T-cell (primary cell): ENCODE results near the gene SVOPL. TPM values are rescaled to one million over a fixed set of nuclear protein-coding genes. Genes with fewer than 3 reads are reported as not detected.

Experiments used
- ATAC-seq, 4 experiments: fragments of 200-7000 bp in 3 of 4; fragments of 150-1000 bp in 1 of 4; cut with Tn5 transposase; replicated peaks in 1 of 4; 1 replicate in 3 of 4; 2 replicates in 1 of 4; pipeline ENCODE4 v1.10.0; 2021; ENCODE audit warnings: moderate library complexity in 3 of 4, mild to moderate bottlenecking in 2 of 4, moderate number of reproducible peaks in 1 of 4
- CTCF ChIA-PET, 2 donors: fragments of 300-600 bp; sonication (Branson Sonifier 250); formaldehyde crosslinking; loops; one replicate each; lab custom pipeline; 2022; ENCODE audit warnings: antibody characterized with exemption in 2 of 2; lab: Charles Lee
- POLR2A ChIA-PET, 2 donors: fragments of 300-600 bp; sonication (Branson Sonifier 250); formaldehyde crosslinking; loops; one replicate each; lab custom pipeline; 2022; ENCODE audit warnings: antibody characterized with exemption in 2 of 2; lab: Charles Lee
- DNase-seq, 35 experiments: peaks; one replicate each; pipeline versions ENCODE4 v3.0.0 to v3.0.0-alpha.2; 2013 to 2023
- H3K27ac ChIP-seq: one replicate; pipeline ENCODE4 v1.5.1; 2013; ENCODE audit warnings: low read length
- H3K27me3 ChIP-seq, 2 experiments: replicated peaks in 1 of 2; 1 replicate in 1 of 2; 2 replicates in 1 of 2; pipeline versions ENCODE4 v1.6.1 to v1.7.0; 2013; ENCODE audit warnings: low read length in 1 of 2, mixed read lengths in 1 of 2; ENCODE audit not compliant: control insufficient read depth in 2 of 2, insufficient read depth in 2 of 2; ENCODE audit errors: extremely low read depth in 1 of 2
- H3K36me3 ChIP-seq, 2 donors: 1 replicate in 1 of 2; 2 replicates in 1 of 2; pipeline versions ENCODE4 v1.6.1 to v1.7.0; 2013; ENCODE audit warnings: low read length in 1 of 2; ENCODE audit not compliant: control insufficient read depth in 2 of 2, insufficient read depth in 1 of 2; ENCODE audit errors: extremely low read depth in 1 of 2
- H3K4me1 ChIP-seq, 2 experiments: 1 replicate in 1 of 2; 2 replicates in 1 of 2; pipeline versions ENCODE4 v1.6.1 to v1.7.0; 2013; ENCODE audit warnings: low read length in 2 of 2, mixed read lengths in 1 of 2; ENCODE audit not compliant: insufficient read depth in 2 of 2, control insufficient read depth in 1 of 2; ENCODE audit errors: extremely low read depth in 1 of 2
- H3K4me3 ChIP-seq, 2 donors: 1 replicate in 1 of 2; 2 replicates in 1 of 2; pipeline versions ENCODE4 v1.5.1 to v1.7.0; 2013; ENCODE audit warnings: mild to moderate bottlenecking in 2 of 2, low read length in 1 of 2, moderate library complexity in 1 of 2; ENCODE audit not compliant: control insufficient read depth in 1 of 2; ENCODE audit errors: extremely low read depth in 1 of 2
- H3K9me3 ChIP-seq: 2 replicates; pipeline ENCODE4 v1.7.0; 2013
- H3K27ac Mint-ChIP-seq, 2 donors: one replicate each; pipeline ENCODE4 v1.8.0; 2020 to 2021; ENCODE audit warnings: mild to moderate bottlenecking in 2 of 2, mixed read lengths in 2 of 2
- H3K27me3 Mint-ChIP-seq, 2 donors: one replicate each; pipeline ENCODE4 v1.8.0; 2021 to 2022; ENCODE audit warnings: mixed read lengths in 2 of 2
- H3K36me3 Mint-ChIP-seq: one replicate; pipeline ENCODE4 v1.8.0; 2021; ENCODE audit warnings: mixed read lengths
- H3K4me1 Mint-ChIP-seq, 3 donors: one replicate each; pipeline ENCODE4 v1.8.0; 2020 to 2022; ENCODE audit warnings: mixed read lengths in 3 of 3, mild to moderate bottlenecking in 1 of 3
- H3K4me3 Mint-ChIP-seq, 3 donors: one replicate each; pipeline ENCODE4 v1.8.0; 2020 to 2022; ENCODE audit warnings: mild to moderate bottlenecking in 3 of 3, mixed read lengths in 3 of 3, moderate library complexity in 3 of 3
- H3K9me3 Mint-ChIP-seq, 3 donors: one replicate each; pipeline ENCODE4 v1.8.0; 2020 to 2022; ENCODE audit warnings: mixed read lengths in 3 of 3
- WGBS: methylation state at CpG from one replicate; pipeline ENCODE4 v1.1.5; 2013; ENCODE audit warnings: missing lambda C conversion rate; ENCODE audit not compliant: insufficient coverage; 5-methylcytosine and 5-hydroxymethylcytosine counted together
- total RNA-seq, 35 experiments: library from RNA in 6 of 35; stranded (reverse) in 6 of 35; fragments of 120-200 nt in 1 of 35; gene quantifications; one replicate each; pipeline versions ENCODE4 v1.2.1 to v1.2.4 and lab custom pipeline; 2013 to 2026

Gene SVOPL
- total RNA-seq, 5 donors from 2014 or later (not counting 1 experiment from before 2014, with no cell fraction given), result 1.2 TPM; not detected in 4

- ChIA-PET CTCF (interaction anchor here in 1 of 2 donors (1.2 kb wide), 1 partner anchor 26 kb away, joined by 3 read pairs; no protein-coding TSS in a partner anchor), POLR2A (interaction anchor here in 1 of 2 donors (0.7 kb wide), 1 partner anchor 901 kb away, joined by 10 read pairs; no protein-coding TSS in a partner anchor)
- Histone ChIP-seq H3K27me3 (peaks cover 0 to 18% of the 10 kb centered on the region in 2 experiments), H3K27ac (no peak overlapping the region), H3K4me3 (no peak overlapping the region), H3K36me3 (no peaks in the 10 kb centered on the region), H3K9me3 (no peaks in the 10 kb centered on the region), H3K4me1 (peaks cover 0 to 3% of the 10 kb centered on the region in 2 experiments)
- Mint-ChIP-seq H3K27me3 (peaks cover 0 to 22% of the 10 kb centered on the region in 2 donors), H3K9me3 (no peaks in the 10 kb centered on the region), H3K36me3 (no peaks in the 10 kb centered on the region), H3K4me3 (no peak overlapping the region), H3K27ac (no peak overlapping the region), H3K4me1 (peaks cover 11 to 19% (median 16%) of the 10 kb centered on the region in 3 donors)
- 88% methylated on average over 5 of the region's 9 CpGs for WGBS
- DNase-seq, result no peak
- no peak for ATAC-seq
Observed at GRCh38 chr7:138712652-138713051, 11.5 kb upstream of the SVOPL start.

GRCh38 chr7:138710536-138711385 is 9.6 kb upstream of the SVOPL start:
- H3K4me1 Mint-ChIP-seq, result peaks cover 4 to 9% (median 6%) of the 10 kb centered on the region in 3 donors
- no peaks in the 10 kb centered on the region for H3K36me3 Mint-ChIP-seq
- H3K9me3 Mint-ChIP-seq, result no peaks in the 10 kb centered on the region
- no peaks in the 10 kb centered on the region for H3K4me1 ChIP-seq
- H3K4me3 Mint-ChIP-seq, result no peak overlapping the region
- H3K27ac Mint-ChIP-seq, result no peak overlapping the region
- DNase-seq (no peak), ATAC-seq (no peak)
- peaks cover 0 to 14% of the 10 kb centered on the region in 2 donors for H3K27me3 Mint-ChIP-seq
- no peaks in the 10 kb centered on the region for H3K9me3 ChIP-seq
- no peak overlapping the region for H3K4me3 ChIP-seq
- CTCF ChIA-PET, result interaction anchor here (0.6 kb wide), 2 partner anchors 547 to 591 kb away, joined by 3 to 4 read pairs; no protein-coding TSS in a partner anchor
- H3K27ac ChIP-seq, result no peak overlapping the region
- no peaks in the 10 kb centered on the region for H3K36me3 ChIP-seq
- 74% methylated on average over 8 of the region's 15 CpGs for WGBS
- POLR2A ChIA-PET, result no interaction called here
- peaks cover 0 to 14% of the 10 kb centered on the region in 2 experiments for H3K27me3 ChIP-seq

GRCh38 chr7:138705167-138705566 is 4.0 kb upstream of the SVOPL start:
- peaks cover 0 to 4% of the 10 kb centered on the region in 2 experiments for H3K27me3 ChIP-seq
- Mint-ChIP-seq H3K4me3 (no peak overlapping the region), H3K27ac (no peak overlapping the region), H3K36me3 (no peaks in the 10 kb centered on the region), H3K9me3 (no peaks in the 10 kb centered on the region), H3K4me1 (no peaks in the 10 kb centered on the region), H3K27me3 (peaks cover 0 to 5% of the 10 kb centered on the region in 2 donors)
- no peak overlapping the region for H3K4me3 ChIP-seq
- ATAC-seq (no peak), DNase-seq (no peak)
- WGBS, result 27% methylated on average over 4 of the region's 7 CpGs
- H3K9me3 ChIP-seq, result no peaks in the 10 kb centered on the region
- ChIA-PET POLR2A (no interaction called here), CTCF (interaction anchor here in 1 of 2 donors (0.6 kb wide), 1 partner anchor 34 kb away, joined by 4 read pairs; no protein-coding TSS in a partner anchor)
- no peaks in the 10 kb centered on the region for H3K4me1 ChIP-seq
- H3K27ac ChIP-seq, result no peak overlapping the region
- H3K36me3 ChIP-seq, result no peaks in the 10 kb centered on the region

GRCh38 chr7:138701537-138701923 is 368 bp upstream of the SVOPL start:
- ChIA-PET POLR2A (no interaction called here), CTCF (no interaction called here)
- H3K9me3 ChIP-seq, result no peaks in the 10 kb centered on the region
- no peaks in the 10 kb centered on the region for H3K36me3 ChIP-seq
- DNase-seq, result no peak
- no peak overlapping the region for H3K27ac Mint-ChIP-seq
- no peak overlapping the region for H3K4me3 Mint-ChIP-seq
- no peak overlapping the region for H3K4me3 ChIP-seq
- no peaks in the 10 kb centered on the region for H3K27me3 Mint-ChIP-seq
- H3K27ac ChIP-seq, result no peak overlapping the region
- WGBS, result 67% methylated on average over 1 of the region's 2 CpGs
- ATAC-seq, result no peak
- peaks cover 0 to 3% of the 10 kb centered on the region in 2 experiments for H3K27me3 ChIP-seq
- no peaks in the 10 kb centered on the region for H3K4me1 ChIP-seq
- no peaks in the 10 kb centered on the region for H3K9me3 Mint-ChIP-seq
- H3K4me1 Mint-ChIP-seq, result no peaks in the 10 kb centered on the region
- no peaks in the 10 kb centered on the region for H3K36me3 Mint-ChIP-seq

- ATAC-seq (no peak), DNase-seq (no peak)
- POLR2A ChIA-PET, result interaction anchor here in 1 of 2 donors (0.6 kb wide), 1 partner anchor 274 kb away, joined by 3 read pairs; no protein-coding TSS in a partner anchor
- Mint-ChIP-seq H3K36me3 (no peaks in the 10 kb centered on the region), H3K4me3 (no peak overlapping the region), H3K4me1 (no peaks in the 10 kb centered on the region), H3K9me3 (no peaks in the 10 kb centered on the region), H3K27me3 (no peaks in the 10 kb centered on the region), H3K27ac (no peak overlapping the region)
- Histone ChIP-seq H3K4me3 (no peak overlapping the region), H3K27me3 (peaks cover 0 to 4% of the 10 kb centered on the region in 2 experiments), H3K36me3 (no peaks in the 10 kb centered on the region), H3K27ac (no peak overlapping the region), H3K9me3 (no peaks in the 10 kb centered on the region), H3K4me1 (no peaks in the 10 kb centered on the region)
- CTCF ChIA-PET, result interaction anchor here in 1 of 2 donors (0.6 kb wide), 1 partner anchor 795 kb away, joined by 5 read pairs; no protein-coding TSS in a partner anchor
- WGBS, result 83% methylated on average over 4 of the region's 9 CpGs
Observed at GRCh38 chr7:138699661-138700060, 1.5 kb downstream of the SVOPL start.

- Histone ChIP-seq H3K27me3 (peaks cover 0 to 4% of the 10 kb centered on the region in 2 experiments), H3K27ac (no peak overlapping the region), H3K4me3 (no peak overlapping the region), H3K4me1 (no peaks in the 10 kb centered on the region), H3K9me3 (no peaks in the 10 kb centered on the region), H3K36me3 (no peaks in the 10 kb centered on the region)
- POLR2A ChIA-PET, result interaction anchor here in 1 of 2 donors (0.6 kb wide), 1 partner anchor 329 kb away, joined by 3 read pairs; no protein-coding TSS in a partner anchor
- Mint-ChIP-seq H3K4me3 (no peak overlapping the region), H3K27ac (no peak overlapping the region), H3K9me3 (no peaks in the 10 kb centered on the region), H3K27me3 (no peaks in the 10 kb centered on the region), H3K4me1 (no peaks in the 10 kb centered on the region), H3K36me3 (no peaks in the 10 kb centered on the region)
- DNase-seq (no peak), ATAC-seq (no peak)
- WGBS, result 83% methylated on average over 5 of the region's 7 CpGs
- CTCF ChIA-PET, result no interaction called here
Observed at GRCh38 chr7:138698281-138698680, 2.9 kb downstream of the SVOPL start.
